K562 (cell line): ENCODE measurements around the gene SCP2. TPM values are rescaled to one million over a fixed set of nuclear protein-coding genes. Genes with fewer than 3 reads are reported as not detected.

Experiments
- CHD4 ChIP-seq: fragments of 200-600 bp; sonication (generic); IDR thresholded peaks from 3 replicates; pipeline ENCODE4 v1.6.1; 2012; ENCODE audit warnings: low read depth, mild to moderate bottlenecking, mixed read lengths, low read length, inconsistent platforms; ENCODE audit not compliant: insufficient read depth, insufficient replicate concordance, poor library complexity, severe bottlenecking
- DDX20 ChIP-seq: fragments of 450-650 bp; IDR thresholded peaks from 2 replicates; pipeline ENCODE4 v1.6.1; 2016; ENCODE audit warnings: missing genetic modification characterization, low read depth, mild to moderate bottlenecking, missing compliant biosample characterization, moderate library complexity
- GABPB1 ChIP-seq: sonication (generic); formaldehyde crosslinking; IDR thresholded peaks from 2 replicates; pipeline ENCODE4 v1.8.0; 2022; ENCODE audit warnings: mild to moderate bottlenecking, missing genetic modification reagents
- KHSRP ChIP-seq: fragments of 450-650 bp; IDR thresholded peaks from 2 replicates; pipeline ENCODE4 v1.6.1; 2017
- MTA1 ChIP-seq: fragments of 450-650 bp; IDR thresholded peaks from 2 replicates; pipeline ENCODE4 v1.6.1; 2017; ENCODE audit warnings: borderline replicate concordance
- SP1 ChIP-seq: sonication (generic); formaldehyde crosslinking; IDR thresholded peaks from 2 replicates; pipeline ENCODE4 v1.8.1; 2022; ENCODE audit warnings: mild to moderate bottlenecking, missing genetic modification reagents
- THRA ChIP-seq: fragments of 450-650 bp; IDR thresholded peaks from 2 replicates; pipeline ENCODE4 v1.6.1; 2017; ENCODE audit warnings: mild to moderate bottlenecking, moderate library complexity
- ZBTB34 ChIP-seq: fragments of 250-450 bp; sonication (Bioruptor Pico); IDR thresholded peaks from 2 replicates; pipeline ENCODE4 v1.8.0; 2021; ENCODE audit warnings: mild to moderate bottlenecking, moderate library complexity
- ZEB2 ChIP-seq: fragments of 450-650 bp; IDR thresholded peaks from 2 replicates; pipeline ENCODE4 v1.6.1; 2016
- ZNF232 ChIP-seq: sonication (generic); formaldehyde crosslinking; IDR thresholded peaks from 2 replicates; pipeline ENCODE4 v1.8.0; 2022; ENCODE audit warnings: mild to moderate bottlenecking, missing genetic modification reagents
- ZNF280A ChIP-seq: fragments of 450-650 bp; IDR thresholded peaks from 2 replicates; pipeline ENCODE4 v1.6.1; 2018; ENCODE audit warnings: mild to moderate bottlenecking, low read depth; ENCODE audit not compliant: partially characterized antibody
- ZNF407 ChIP-seq: fragments of 450-650 bp; IDR thresholded peaks from 2 replicates; pipeline ENCODE4 v1.6.1; 2016; ENCODE audit warnings: low read depth
- ZNF76 ChIP-seq: fragments of 250-450 bp; sonication (Bioruptor Pico); IDR thresholded peaks from 2 replicates; pipeline ENCODE4 v1.4.0; 2020; ENCODE audit warnings: mild to moderate bottlenecking, moderate library complexity, borderline replicate concordance
- ZNF764 ChIP-seq: fragments of 250-450 bp; sonication (Bioruptor Pico); IDR thresholded peaks from 2 replicates; pipeline ENCODE4 v1.4.0; 2020; ENCODE audit warnings: low read depth, mild to moderate bottlenecking, moderate library complexity
- polyA plus RNA-seq, 8 experiments: library from polyadenylated mRNA; depleted of rRNA in 4 of 8; stranded (reverse) in 5 of 8; unstranded in 3 of 8; fragments of >200 nt; fragmentation: Nextera tagmentation in 2 of 8; fragmentation: Illumina TruSeq in 1 of 8; extraction: Ambion mirVana in 2 of 8; extraction: Trizol in 1 of 8; gene quantifications; 2 replicates each; pipeline versions ENCODE4 v1.2.1 to v1.2.3, GENCODE V29; 2011 to 2014; ENCODE audit warnings: inconsistent platforms in 1 of 8, missing spikeins in 1 of 8
- total RNA-seq, 7 experiments: library from RNA; depleted of rRNA in 6 of 7; stranded (reverse); fragments of >200 nt in 6 of 7; fragmentation: Illumina TruSeq in 2 of 7; extraction: Trizol in 2 of 7; gene quantifications; 2 replicates each; pipeline versions ENCODE4 v1.2.1 to v1.2.3, GENCODE V29; 2011 to 2021; ENCODE audit warnings: low replicate concordance in 1 of 7

SCP2 gene
- total and polyA plus RNA-seq, 9 of the 15 experiments (the other 6 are each of a cell fraction or from before 2014, with no cell fraction given), result 63.8 to 258 (median 106) TPM

- TF ChIP-seq ZNF76 (CRISPR knock-in tag) (no peak), MTA1 (no peak), ZBTB34 (CRISPR knock-in tag) (no peak), ZEB2 (peak; percentile 79; the same call in 1 of the 2 replicates), ZNF764 (CRISPR knock-in tag) (no peak), THRA (no peak), SP1 (no peak), ZNF280A (no peak), DDX20 (tag) (no peak), KHSRP (no peak), GABPB1 (peak; percentile 76), CHD4 (no peak), ZNF407 (no peak), ZNF232 (CRISPR knock-in tag) (no peak)
These were observed 87.9 kb downstream of the SCP2 start (continued) for GRCh38 chr1:53014791-53015507.
